HEK293T (cell line): Measurements from ENCODE around the gene RMND5B.
A peak's percentile ranks its signal among the peaks of the same experiment; 100 is the strongest.

Experiments
- CTCF ChIA-PET: fragments of 350-600 bp; formaldehyde crosslinking; extraction: SDS; loops from one replicate; lab custom pipeline; 2021; ENCODE audit warnings: antibody characterized with exemption, inconsistent platforms; lab: Yijun Ruan, JAX
- POLR2A ChIA-PET: fragments of 350-600 bp; formaldehyde crosslinking; extraction: SDS; loops from one replicate; lab custom pipeline; 2020; ENCODE audit warnings: antibody characterized with exemption, inconsistent platforms; lab: Yijun Ruan, JAX
- DNase-seq: peaks from one replicate; pipeline ENCODE4 v3.0.0; 2012; ENCODE audit warnings: mixed read lengths; ENCODE audit errors: extremely low spot score
- ARNT ChIP-seq: fragments of 450-650 bp; IDR thresholded peaks from 2 replicates; pipeline ENCODE4 v1.6.1; 2017; ENCODE audit warnings: mild to moderate bottlenecking
- BHLHE40 ChIP-seq: fragments of 450-650 bp; IDR thresholded peaks from 2 replicates; pipeline ENCODE4 v1.6.1; 2016; ENCODE audit warnings: mild to moderate bottlenecking, moderate library complexity, borderline replicate concordance
- CTBP1 ChIP-seq: fragments of 450-650 bp; IDR thresholded peaks from 2 replicates; pipeline ENCODE4 v1.6.1; 2016; ENCODE audit warnings: borderline replicate concordance
- ELF4 ChIP-seq: fragments of 450-650 bp; IDR thresholded peaks from 2 replicates; pipeline ENCODE4 v1.6.1; 2017; ENCODE audit warnings: antibody characterized with exemption
- FOXA1 ChIP-seq: fragments of 450-650 bp; IDR thresholded peaks from 2 replicates; pipeline ENCODE4 v1.6.1; 2016; ENCODE audit warnings: mild to moderate bottlenecking
- FOXK2 ChIP-seq: fragments of 450-650 bp; IDR thresholded peaks from 2 replicates; pipeline ENCODE4 v1.6.1; 2016; ENCODE audit warnings: mild to moderate bottlenecking
- FOXM1 ChIP-seq: fragments of 450-650 bp; IDR thresholded peaks from 2 replicates; pipeline ENCODE4 v1.6.1; 2017; ENCODE audit warnings: mild to moderate bottlenecking, borderline replicate concordance
- HDGF ChIP-seq: fragments of 450-650 bp; IDR thresholded peaks from 2 replicates; pipeline ENCODE4 v1.6.1; 2017; ENCODE audit warnings: antibody characterized with exemption, borderline replicate concordance
- L3MBTL2 ChIP-seq: fragments of 450-650 bp; conservative IDR thresholded peaks from 2 replicates; pipeline ENCODE4 v1.6.1; 2016; ENCODE audit warnings: mild to moderate bottlenecking
- LEF1 ChIP-seq: fragments of 450-650 bp; IDR thresholded peaks from 2 replicates; pipeline ENCODE4 v1.6.1; 2017; ENCODE audit warnings: mild to moderate bottlenecking, borderline replicate concordance
- NFRKB ChIP-seq: fragments of 450-650 bp; IDR thresholded peaks from 2 replicates; pipeline ENCODE4 v1.6.1; 2016; ENCODE audit warnings: mild to moderate bottlenecking, moderate library complexity
- SP1 ChIP-seq: fragments of 450-650 bp; IDR thresholded peaks from 2 replicates; pipeline ENCODE4 v1.6.1; 2017
- SUZ12 ChIP-seq: fragments of 450-650 bp; IDR thresholded peaks from 2 replicates; pipeline ENCODE4 v1.6.1; 2016; ENCODE audit warnings: mild to moderate bottlenecking
- TARDBP ChIP-seq: fragments of 450-650 bp; IDR thresholded peaks from 2 replicates; pipeline ENCODE4 v1.6.1; 2016
- ZNF384 ChIP-seq: fragments of 450-650 bp; IDR thresholded peaks from 2 replicates; pipeline ENCODE4 v1.6.1; 2016
- TF ChIP-seq, protein P1 (sequence below): fragments of 450-650 bp; IDR thresholded peaks from 2 replicates; pipeline ENCODE4 v1.6.1; 2016

The RMND5B gene

DNA sequence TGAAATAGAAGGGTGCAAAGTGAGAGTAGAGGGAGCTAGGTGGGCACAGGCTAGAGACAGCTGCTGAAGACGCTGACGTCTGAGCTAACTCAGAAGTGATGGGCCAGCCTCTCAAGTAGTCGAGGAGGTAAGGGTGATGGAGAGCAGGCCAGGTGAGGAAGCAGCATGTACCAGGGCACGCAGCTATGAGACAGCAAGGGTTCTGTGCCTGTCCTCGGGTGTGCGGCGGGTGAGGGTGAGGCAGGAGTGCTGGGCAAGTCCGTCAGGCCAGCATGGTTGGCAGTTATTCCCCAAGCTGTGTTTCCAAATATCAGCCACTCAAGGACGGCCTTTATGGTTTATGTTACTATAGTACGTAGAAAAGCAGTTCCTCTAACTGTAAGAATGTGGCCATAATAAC, 6.2 kb downstream of the RMND5B start:
- no peak for DNase-seq
- TF ChIP-seq NFRKB = no peak
- no peak for TF ChIP-seq FOXM1
- ChIA-PET POLR2A (interaction anchor here (1.4 to 1.6 kb wide), 2 partner anchors 9 to 16 kb away, joined by 4 to 8 read pairs; partner anchors contain the start of gene NHP2), CTCF (no interaction called here)

DNA sequence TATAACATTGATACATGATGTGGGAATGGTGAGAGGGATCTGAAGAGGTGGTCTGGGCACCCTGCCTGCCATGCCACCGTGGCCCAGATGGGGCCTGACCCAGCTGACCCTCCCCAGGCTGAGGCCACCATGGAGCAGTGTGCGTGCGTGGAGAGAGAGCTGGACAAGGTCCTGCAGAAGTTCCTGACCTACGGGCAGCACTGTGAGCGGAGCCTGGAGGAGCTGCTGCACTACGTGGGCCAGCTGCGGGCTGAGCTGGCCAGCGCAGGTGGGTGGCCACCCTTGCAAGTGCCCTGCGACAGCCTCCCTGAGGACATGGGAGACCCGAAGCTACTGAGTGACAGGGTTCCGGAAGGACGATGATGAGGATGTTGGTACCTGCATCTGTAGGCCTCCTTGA, 7.2 kb downstream of the RMND5B start:
- TF ChIP-seq FOXM1 = no peak
- ChIA-PET POLR2A (interaction anchor here (1.2 to 1.6 kb wide), 2 partner anchors 15 to 61 kb away, joined by 4 to 8 read pairs; partner anchors contain the start of gene NHP2), CTCF (no interaction called here)
- no peak for DNase-seq

DNA sequence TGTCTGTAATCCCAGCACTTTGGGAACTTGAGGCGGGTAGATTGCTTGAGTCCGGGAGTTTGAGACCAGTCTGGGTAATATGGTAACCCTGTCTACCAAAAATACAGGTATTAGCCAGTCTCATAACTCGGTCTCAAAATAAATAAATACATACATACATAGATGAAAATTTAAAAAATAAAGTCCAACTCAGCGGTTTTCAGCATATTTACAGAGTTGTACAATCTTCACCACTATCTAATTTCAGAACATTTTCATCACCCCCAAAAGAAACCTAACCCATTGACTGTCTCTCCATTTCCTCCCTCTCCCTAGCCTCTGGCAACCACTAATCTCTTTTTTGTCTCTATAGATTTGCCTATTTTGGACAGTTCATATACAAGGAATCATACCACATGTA, 10.7 kb downstream of the RMND5B start:
- POLR2A ChIA-PET = no interaction called here
- CTCF ChIA-PET = no interaction called here
- no peak for DNase-seq
- TF ChIP-seq SUZ12 = no peak
- TF ChIP-seq CTBP1 = no peak
- no peak for TF ChIP-seq ZNF384
- no peak for TF ChIP-seq TARDBP
- TF ChIP-seq LEF1 = no peak
- no peak for TF ChIP-seq ARNT
- no peak for TF ChIP-seq ELF4
- TF ChIP-seq L3MBTL2 = no peak
- no peak for TF ChIP-seq BHLHE40

DNA sequence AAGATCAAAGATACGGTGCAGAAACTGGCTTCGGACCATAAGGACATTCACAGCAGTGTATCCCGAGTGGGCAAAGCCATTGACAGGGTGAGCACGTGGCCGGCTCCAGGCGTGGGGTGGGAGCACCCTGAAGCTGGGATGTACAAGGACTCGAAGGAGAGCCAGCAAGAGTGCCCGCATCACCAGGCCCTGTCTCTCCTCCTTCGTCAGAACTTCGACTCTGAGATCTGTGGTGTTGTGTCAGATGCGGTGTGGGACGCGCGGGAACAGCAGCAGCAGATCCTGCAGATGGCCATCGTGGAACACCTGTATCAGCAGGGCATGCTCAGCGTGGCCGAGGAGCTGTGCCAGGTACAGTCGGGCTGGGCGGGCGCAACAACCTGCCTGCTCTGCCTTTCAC, 11.8 kb downstream of the RMND5B start:
- POLR2A ChIA-PET = interaction anchor here (0.9 to 2.5 kb wide), 3 partner anchors 11 to 65 kb away, joined by 4 to 8 read pairs (median 6); partner anchors contain the start of gene NHP2
- no peak for TF ChIP-seq NFRKB
- TF ChIP-seq CTBP1 = no peak
- TF ChIP-seq TARDBP = no peak
- CTCF ChIA-PET = interaction anchor here (0.6 to 2.6 kb wide), 2 partner anchors 10 to 67 kb away, joined by 5 to 13 read pairs; no protein-coding TSS in a partner anchor
- DNase-seq = no peak

DNA sequence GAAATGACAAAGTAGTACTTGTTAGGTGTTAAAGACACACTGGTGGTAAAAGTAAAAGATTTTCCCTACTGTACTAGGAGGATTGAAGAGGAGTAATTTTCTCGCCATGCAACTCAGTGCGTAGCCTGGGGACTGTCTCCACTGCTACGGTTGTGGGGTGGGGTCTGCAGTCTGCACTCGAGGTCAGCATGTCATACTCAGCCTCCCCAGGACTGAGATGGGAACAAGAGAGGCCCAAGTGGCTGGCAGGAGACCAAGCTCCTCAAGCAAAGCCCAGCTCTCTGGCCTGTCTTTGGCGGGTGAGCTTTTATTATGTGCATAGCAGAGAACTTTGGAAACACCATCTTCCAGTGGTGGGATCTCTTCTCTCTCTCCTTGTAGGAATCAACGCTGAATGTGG, 12.4 kb downstream of the RMND5B start:
- POLR2A ChIA-PET = interaction anchor here (2.1 to 2.5 kb wide), 2 partner anchors 10 to 12 kb away, joined by 6 to 8 read pairs; partner anchors contain the start of gene NHP2
- DNase-seq = no peak
- CTCF ChIA-PET = interaction anchor here (2.6 kb wide), 1 partner anchor 67 kb away, joined by 13 read pairs; no protein-coding TSS in a partner anchor
- TF ChIP-seq SUZ12 = no peak
- TF ChIP-seq BHLHE40 = no peak
- TF ChIP-seq FOXK2 = no peak
- no peak for TF ChIP-seq ELF4
- no peak for TF ChIP-seq FOXA1
- no peak for TF ChIP-seq ARNT

DNA sequence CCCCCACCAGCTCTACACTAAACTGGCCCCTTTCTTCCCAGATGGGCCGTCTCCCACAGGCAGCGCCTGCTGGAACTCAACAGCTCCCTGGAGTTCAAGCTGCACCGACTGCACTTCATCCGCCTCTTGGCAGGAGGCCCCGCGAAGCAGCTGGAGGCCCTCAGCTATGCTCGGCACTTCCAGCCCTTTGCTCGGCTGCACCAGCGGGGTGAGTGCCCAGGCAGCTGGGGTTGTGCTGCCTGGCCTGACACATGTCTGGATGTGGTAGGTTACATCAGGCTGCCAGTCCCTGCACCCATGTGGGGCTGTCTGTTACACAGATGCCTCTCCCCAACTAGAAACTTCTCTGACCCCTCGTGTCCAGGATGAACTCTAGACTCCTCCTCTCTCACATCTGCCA, 13.1 kb downstream of the RMND5B start:
- no peak for DNase-seq
- no peak for TF ChIP-seq HDGF
- no peak for TF ChIP-seq BHLHE40
- no peak for TF ChIP-seq FOXM1
- TF ChIP-seq CTBP1 = no peak
- TF ChIP-seq SP1 = no peak
- TF ChIP-seq L3MBTL2 = no peak
- no peak for TF ChIP-seq FOXK2
- no peak for TF ChIP-seq LEF1
- TF ChIP-seq SUZ12 = no peak
- TF ChIP-seq ARNT = no peak
- no peak for TF ChIP-seq TARDBP
- CTCF ChIA-PET = interaction anchor here (2.6 kb wide), 1 partner anchor 68 kb away, joined by 13 read pairs; no protein-coding TSS in a partner anchor
- POLR2A ChIA-PET = interaction anchor here (2.1 to 2.5 kb wide), 2 partner anchors 10 to 12 kb away, joined by 6 to 8 read pairs; partner anchors contain the start of gene NHP2

DNA sequence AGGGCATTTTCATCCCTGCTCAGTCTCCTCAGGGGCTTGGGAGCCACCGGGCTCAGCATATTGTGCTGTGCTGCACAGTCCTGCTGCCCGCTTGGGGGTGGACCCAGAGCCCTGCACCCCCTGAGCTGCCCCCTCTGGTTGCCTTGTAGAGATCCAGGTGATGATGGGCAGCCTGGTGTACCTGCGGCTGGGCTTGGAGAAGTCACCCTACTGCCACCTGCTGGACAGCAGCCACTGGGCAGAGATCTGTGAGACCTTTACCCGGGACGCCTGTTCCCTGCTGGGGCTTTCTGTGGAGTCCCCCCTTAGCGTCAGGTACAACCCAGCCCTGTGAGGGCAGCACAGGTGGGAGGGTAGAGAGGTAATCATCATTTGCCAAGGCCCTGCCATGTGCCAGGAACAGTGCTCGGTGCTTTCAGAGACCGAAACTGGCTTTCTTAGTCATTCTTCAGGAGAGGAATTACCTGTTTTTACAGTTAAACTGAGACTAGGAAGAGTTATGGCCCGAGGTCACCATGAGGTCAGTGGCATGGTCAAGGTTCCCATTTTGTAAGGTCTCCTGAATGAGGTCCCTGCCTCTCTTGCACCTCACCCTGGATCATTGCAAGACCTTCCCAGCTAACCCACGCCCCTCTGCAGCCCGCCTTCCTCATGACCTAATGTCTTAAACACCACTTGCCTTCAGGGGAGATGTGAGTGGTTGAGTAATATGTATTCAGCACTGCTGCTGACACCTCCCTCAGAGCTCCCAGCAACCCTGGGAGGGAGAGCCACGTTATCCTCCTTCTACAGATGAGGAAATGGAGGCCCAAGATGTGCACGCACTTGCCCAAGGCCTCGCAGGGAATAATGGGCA, 15.4 kb downstream of the RMND5B start:
- POLR2A ChIA-PET = interaction anchor here (0.8 to 2.1 kb wide), 4 partner anchors 9 to 71 kb away, joined by 3 to 5 read pairs (median 4); no protein-coding TSS in a partner anchor
- peak; percentile 77 for DNase-seq
- CTCF ChIA-PET = interaction anchor here (1.0 to 3.0 kb wide), 4 partner anchors 16 to 71 kb away, joined by 3 to 17 read pairs (median 9); no protein-coding TSS in a partner anchor
- no peak for TF ChIP-seq FOXM1
- TF ChIP-seq, protein P1, sequence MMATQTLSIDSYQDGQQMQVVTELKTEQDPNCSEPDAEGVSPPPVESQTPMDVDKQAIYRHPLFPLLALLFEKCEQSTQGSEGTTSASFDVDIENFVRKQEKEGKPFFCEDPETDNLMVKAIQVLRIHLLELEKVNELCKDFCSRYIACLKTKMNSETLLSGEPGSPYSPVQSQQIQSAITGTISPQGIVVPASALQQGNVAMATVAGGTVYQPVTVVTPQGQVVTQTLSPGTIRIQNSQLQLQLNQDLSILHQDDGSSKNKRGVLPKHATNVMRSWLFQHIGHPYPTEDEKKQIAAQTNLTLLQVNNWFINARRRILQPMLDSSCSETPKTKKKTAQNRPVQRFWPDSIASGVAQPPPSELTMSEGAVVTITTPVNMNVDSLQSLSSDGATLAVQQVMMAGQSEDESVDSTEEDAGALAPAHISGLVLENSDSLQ = peak; percentile 68

DNA sequence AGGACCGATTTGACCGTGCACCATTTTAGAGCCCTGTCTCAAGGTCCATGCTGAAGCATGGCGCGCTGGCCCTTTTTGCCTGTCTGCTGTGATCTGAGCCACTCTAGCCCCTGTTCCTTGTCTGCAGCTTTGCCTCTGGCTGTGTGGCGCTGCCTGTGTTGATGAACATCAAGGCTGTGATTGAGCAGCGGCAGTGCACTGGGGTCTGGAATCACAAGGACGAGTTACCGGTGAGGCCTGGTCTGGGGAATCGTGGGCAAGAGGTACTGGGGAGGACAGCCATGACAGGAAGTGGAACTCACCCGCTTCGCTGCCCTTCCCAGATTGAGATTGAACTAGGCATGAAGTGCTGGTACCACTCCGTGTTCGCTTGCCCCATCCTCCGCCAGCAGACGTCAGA, 16.6 kb downstream of the RMND5B start:
- ChIA-PET POLR2A (no interaction called here), CTCF (interaction anchor here (3.0 kb wide), 1 partner anchor 72 kb away, joined by 17 read pairs; no protein-coding TSS in a partner anchor)
- no peak for DNase-seq
- TF ChIP-seq HDGF = no peak
- no peak for TF ChIP-seq SUZ12
- TF ChIP-seq L3MBTL2 = no peak
- no peak for TF ChIP-seq ARNT
